ENCODE data around the gene ECHS1. TPM values are rescaled to one million over a fixed set of nuclear protein-coding genes. Genes with fewer than 3 reads are reported as not detected.

ECHS1 gene
- total and polyA plus RNA-seq, 9 of the 15 experiments (the other 6 are each of a cell fraction or from before 2014, with no cell fraction given) = 16.6 to 100 (median 68.1) TPM

- no peak for TF ChIP-seq E4F1 (CRISPR knock-in tag; IDR thresholded peaks at IDR 0.05; ENCODE audit: borderline replicate concordance)
- TF ChIP-seq BRF1 (IDR thresholded peaks at IDR 0.05; ENCODE audit: borderline replicate concordance, extremely low read depth, insufficient read length) = no peak
- TF ChIP-seq CHD2 (IDR thresholded peaks at IDR 0.05; ENCODE audit: low read depth, low read length) = peak; percentile 99
- TF ChIP-seq PREB (CRISPR knock-in tag; IDR thresholded peaks at IDR 0.05) = no peak
- TF ChIP-seq ZNF398 (CRISPR knock-in tag; IDR thresholded peaks at IDR 0.05) = no peak
- TF ChIP-seq COPS2 (conservative IDR thresholded peaks at IDR 0.05) = no peak
- TF ChIP-seq POLR2A (conservative IDR thresholded peaks at IDR 0.05) = peak; percentile 77
- no peak for TF ChIP-seq PTRF (tag; IDR thresholded peaks at IDR 0.05)
- TF ChIP-seq WHSC1 (IDR thresholded peaks at IDR 0.05; ENCODE audit: low read length) = no peak
- no peak for TF ChIP-seq NFE2L1 (tag; IDR thresholded peaks at IDR 0.05; ENCODE audit: borderline replicate concordance, low read depth)
- TF ChIP-seq ZNF695 (CRISPR knock-in tag; IDR thresholded peaks at IDR 0.05) = no peak
- TF ChIP-seq YY1 (IDR thresholded peaks at IDR 0.05; ENCODE audit: borderline replicate concordance in 1 of 3, control insufficient read depth in 1 of 3, extremely low read depth in 1 of 3, insufficient read depth in 3 of 3, insufficient read length in 1 of 3, insufficient replicate concordance in 2 of 3, low read depth in 1 of 3, low read length in 2 of 3) = peak; percentile 60 to 91 (median 81)
- no peak for TF ChIP-seq BRCA1 (IDR thresholded peaks at IDR 0.05)
- TF ChIP-seq BRCA1 (CRISPR knock-in tag; IDR thresholded peaks at IDR 0.05) = no peak
- 0 out of 2 replicates have a peak, but pooled peaks have one; percentile 13 for TF ChIP-seq HCFC1 (IDR thresholded peaks at IDR 0.05; ENCODE audit: low read depth, low read length)
- no peak for TF ChIP-seq FOXK1 (CRISPR knock-in tag; IDR thresholded peaks at IDR 0.05; ENCODE audit: borderline replicate concordance)
- no peak for TF ChIP-seq ZNF354B (CRISPR knock-in tag; IDR thresholded peaks at IDR 0.05)
- TF ChIP-seq SIX5 (IDR thresholded peaks at IDR 0.05; ENCODE audit: borderline replicate concordance in 1 of 2, insufficient read depth in 1 of 2, low read depth in 1 of 2, low read length in 2 of 2) = no peak
- no peak for TF ChIP-seq PPARD (CRISPR knock-in tag; IDR thresholded peaks at IDR 0.05)
- no peak for TF ChIP-seq NFE2 (IDR thresholded peaks at IDR 0.05; ENCODE audit: low read depth)
- TF ChIP-seq RBM14 (IDR thresholded peaks at IDR 0.05; ENCODE audit: borderline replicate concordance, insufficient read depth, low read depth, low read length) = no peak
- TF ChIP-seq SMARCC2 (IDR thresholded peaks at IDR 0.05; ENCODE audit: low read depth) = no peak
- TF ChIP-seq FOXP1 (CRISPR knock-in tag; IDR thresholded peaks at IDR 0.05) = no peak
These were observed at the start of gene ECHS1 (continued) for GRCh38 chr10:133373174-133374090.
